ENCODE data around the gene GSTP1. TPM values are rescaled to one million over a fixed set of nuclear protein-coding genes. Genes with fewer than 3 reads are reported as not detected.

The GSTP1 gene
- total and polyA plus RNA-seq, 9 of the 15 experiments (the other 6 are each of a cell fraction or from before 2014, with no cell fraction given), result 592 to 2,150 (median 1,204) TPM

DNA sequence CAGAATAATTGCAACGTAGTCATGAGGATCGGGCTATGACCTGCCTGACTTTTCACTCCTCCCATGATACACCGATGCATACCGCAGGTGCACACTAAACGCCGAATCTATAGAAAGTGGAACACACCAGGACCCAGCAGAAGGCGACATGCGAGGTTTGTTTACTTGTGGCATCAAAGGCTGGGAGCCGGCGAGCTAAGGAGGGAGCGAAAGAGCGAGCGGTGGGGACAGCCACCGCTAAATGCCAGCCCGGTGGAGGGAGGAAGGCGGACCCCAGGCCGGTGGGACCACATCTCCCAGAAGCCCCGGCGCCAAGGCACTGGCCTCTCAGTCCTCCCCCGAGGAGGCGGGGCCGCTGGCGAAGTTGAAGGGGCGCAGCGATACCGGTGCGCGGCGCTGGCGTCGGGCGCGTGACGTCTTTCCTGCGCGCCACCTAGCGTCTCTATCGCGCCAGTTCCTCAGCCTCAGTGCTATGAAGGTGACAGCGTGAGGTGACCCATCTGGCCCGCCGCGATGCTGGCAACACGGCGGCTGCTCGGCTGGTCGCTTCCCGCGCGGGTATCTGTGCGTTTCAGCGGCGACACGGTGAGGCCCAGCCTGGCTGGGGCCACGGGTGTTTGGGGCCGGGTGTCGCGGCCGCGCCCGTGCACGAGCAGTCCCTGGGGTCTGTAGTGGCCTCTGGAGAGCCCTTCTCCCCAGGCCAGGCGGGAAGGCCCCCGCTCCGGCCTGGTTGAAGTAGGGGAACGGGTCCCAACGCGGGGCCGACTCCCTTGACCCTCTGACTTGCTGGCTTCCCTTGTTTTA lies 23.1 kb downstream of the GSTP1 start, which contains the start of gene NDUFV1 (continued):
- TF ChIP-seq, protein P1, sequence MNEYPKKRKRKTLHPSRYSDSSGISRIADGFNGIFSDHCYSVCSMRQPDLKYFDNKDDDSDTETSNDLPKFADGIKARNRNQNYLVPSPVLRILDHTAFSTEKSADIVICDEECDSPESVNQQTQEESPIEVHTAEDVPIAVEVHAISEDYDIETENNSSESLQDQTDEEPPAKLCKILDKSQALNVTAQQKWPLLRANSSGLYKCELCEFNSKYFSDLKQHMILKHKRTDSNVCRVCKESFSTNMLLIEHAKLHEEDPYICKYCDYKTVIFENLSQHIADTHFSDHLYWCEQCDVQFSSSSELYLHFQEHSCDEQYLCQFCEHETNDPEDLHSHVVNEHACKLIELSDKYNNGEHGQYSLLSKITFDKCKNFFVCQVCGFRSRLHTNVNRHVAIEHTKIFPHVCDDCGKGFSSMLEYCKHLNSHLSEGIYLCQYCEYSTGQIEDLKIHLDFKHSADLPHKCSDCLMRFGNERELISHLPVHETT (CRISPR knock-in tag; conservative IDR thresholded peaks at IDR 0.05 in 1 of 2, IDR thresholded peaks at IDR 0.05 in 1 of 2), result no peak; a peak in 1 of 4 replicates
- TF ChIP-seq DIDO1 (tag; IDR thresholded peaks at IDR 0.05; ENCODE audit: low read depth) (peak; percentile 70), BHLHE40 (IDR thresholded peaks at IDR 0.05; ENCODE audit: low read length) (peak; percentile 32; the same call in 1 of the 2 replicates), PHB (CRISPR knock-in tag; IDR thresholded peaks at IDR 0.05) (no peak), ZNF707 (CRISPR knock-in tag; conservative IDR thresholded peaks at IDR 0.05) (no peak), TEAD2 (tag; IDR thresholded peaks at IDR 0.05) (no peak), NBN (IDR thresholded peaks at IDR 0.05; ENCODE audit: low read depth) (peak; percentile 79), ZNF23 (CRISPR knock-in tag; IDR thresholded peaks at IDR 0.05) (no peak), MTA2 (IDR thresholded peaks at IDR 0.05; ENCODE audit: low read depth) (0 out of 2 replicates have a peak, but pooled peaks have one; percentile 18), PML (IDR thresholded peaks at IDR 0.05; ENCODE audit: low read length) (peak; percentile 43; the same call in 1 of the 2 replicates)
- TF ChIP-seq, protein P2, sequence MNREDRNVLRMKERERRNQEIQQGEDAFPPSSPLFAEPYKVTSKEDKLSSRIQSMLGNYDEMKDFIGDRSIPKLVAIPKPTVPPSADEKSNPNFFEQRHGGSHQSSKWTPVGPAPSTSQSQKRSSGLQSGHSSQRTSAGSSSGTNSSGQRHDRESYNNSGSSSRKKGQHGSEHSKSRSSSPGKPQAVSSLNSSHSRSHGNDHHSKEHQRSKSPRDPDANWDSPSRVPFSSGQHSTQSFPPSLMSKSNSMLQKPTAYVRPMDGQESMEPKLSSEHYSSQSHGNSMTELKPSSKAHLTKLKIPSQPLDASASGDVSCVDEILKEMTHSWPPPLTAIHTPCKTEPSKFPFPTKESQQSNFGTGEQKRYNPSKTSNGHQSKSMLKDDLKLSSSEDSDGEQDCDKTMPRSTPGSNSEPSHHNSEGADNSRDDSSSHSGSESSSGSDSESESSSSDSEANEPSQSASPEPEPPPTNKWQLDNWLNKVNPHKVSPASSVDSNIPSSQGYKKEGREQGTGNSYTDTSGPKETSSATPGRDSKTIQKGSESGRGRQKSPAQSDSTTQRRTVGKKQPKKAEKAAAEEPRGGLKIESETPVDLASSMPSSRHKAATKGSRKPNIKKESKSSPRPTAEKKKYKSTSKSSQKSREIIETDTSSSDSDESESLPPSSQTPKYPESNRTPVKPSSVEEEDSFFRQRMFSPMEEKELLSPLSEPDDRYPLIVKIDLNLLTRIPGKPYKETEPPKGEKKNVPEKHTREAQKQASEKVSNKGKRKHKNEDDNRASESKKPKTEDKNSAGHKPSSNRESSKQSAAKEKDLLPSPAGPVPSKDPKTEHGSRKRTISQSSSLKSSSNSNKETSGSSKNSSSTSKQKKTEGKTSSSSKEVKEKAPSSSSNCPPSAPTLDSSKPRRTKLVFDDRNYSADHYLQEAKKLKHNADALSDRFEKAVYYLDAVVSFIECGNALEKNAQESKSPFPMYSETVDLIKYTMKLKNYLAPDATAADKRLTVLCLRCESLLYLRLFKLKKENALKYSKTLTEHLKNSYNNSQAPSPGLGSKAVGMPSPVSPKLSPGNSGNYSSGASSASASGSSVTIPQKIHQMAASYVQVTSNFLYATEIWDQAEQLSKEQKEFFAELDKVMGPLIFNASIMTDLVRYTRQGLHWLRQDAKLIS (CRISPR knock-in tag; IDR thresholded peaks at IDR 0.05), result peak; percentile 42; the same call in 1 of the 2 replicates
- TF ChIP-seq, protein P3, sequence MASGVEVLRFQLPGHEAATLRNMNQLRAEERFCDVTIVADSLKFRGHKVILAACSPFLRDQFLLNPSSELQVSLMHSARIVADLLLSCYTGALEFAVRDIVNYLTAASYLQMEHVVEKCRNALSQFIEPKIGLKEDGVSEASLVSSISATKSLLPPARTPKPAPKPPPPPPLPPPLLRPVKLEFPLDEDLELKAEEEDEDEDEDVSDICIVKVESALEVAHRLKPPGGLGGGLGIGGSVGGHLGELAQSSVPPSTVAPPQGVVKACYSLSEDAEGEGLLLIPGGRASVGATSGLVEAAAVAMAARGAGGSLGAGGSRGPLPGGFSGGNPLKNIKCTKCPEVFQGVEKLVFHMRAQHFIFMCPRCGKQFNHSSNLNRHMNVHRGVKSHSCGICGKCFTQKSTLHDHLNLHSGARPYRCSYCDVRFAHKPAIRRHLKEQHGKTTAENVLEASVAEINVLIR (CRISPR knock-in tag; IDR thresholded peaks at IDR 0.05), result peak; percentile 97
- TF ChIP-seq, protein P4, sequence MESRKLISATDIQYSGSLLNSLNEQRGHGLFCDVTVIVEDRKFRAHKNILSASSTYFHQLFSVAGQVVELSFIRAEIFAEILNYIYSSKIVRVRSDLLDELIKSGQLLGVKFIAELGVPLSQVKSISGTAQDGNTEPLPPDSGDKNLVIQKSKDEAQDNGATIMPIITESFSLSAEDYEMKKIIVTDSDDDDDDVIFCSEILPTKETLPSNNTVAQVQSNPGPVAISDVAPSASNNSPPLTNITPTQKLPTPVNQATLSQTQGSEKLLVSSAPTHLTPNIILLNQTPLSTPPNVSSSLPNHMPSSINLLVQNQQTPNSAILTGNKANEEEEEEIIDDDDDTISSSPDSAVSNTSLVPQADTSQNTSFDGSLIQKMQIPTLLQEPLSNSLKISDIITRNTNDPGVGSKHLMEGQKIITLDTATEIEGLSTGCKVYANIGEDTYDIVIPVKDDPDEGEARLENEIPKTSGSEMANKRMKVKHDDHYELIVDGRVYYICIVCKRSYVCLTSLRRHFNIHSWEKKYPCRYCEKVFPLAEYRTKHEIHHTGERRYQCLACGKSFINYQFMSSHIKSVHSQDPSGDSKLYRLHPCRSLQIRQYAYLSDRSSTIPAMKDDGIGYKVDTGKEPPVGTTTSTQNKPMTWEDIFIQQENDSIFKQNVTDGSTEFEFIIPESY (CRISPR knock-in tag; IDR thresholded peaks at IDR 0.05), result no peak
- TF ChIP-seq, protein P5, sequence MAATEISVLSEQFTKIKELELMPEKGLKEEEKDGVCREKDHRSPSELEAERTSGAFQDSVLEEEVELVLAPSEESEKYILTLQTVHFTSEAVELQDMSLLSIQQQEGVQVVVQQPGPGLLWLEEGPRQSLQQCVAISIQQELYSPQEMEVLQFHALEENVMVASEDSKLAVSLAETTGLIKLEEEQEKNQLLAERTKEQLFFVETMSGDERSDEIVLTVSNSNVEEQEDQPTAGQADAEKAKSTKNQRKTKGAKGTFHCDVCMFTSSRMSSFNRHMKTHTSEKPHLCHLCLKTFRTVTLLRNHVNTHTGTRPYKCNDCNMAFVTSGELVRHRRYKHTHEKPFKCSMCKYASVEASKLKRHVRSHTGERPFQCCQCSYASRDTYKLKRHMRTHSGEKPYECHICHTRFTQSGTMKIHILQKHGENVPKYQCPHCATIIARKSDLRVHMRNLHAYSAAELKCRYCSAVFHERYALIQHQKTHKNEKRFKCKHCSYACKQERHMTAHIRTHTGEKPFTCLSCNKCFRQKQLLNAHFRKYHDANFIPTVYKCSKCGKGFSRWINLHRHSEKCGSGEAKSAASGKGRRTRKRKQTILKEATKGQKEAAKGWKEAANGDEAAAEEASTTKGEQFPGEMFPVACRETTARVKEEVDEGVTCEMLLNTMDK (IDR thresholded peaks at IDR 0.05; ENCODE audit: borderline replicate concordance, insufficient read depth, low read depth, low read length, poor library complexity, severe bottlenecking), result peak; percentile 70
- TF ChIP-seq, protein P6, sequence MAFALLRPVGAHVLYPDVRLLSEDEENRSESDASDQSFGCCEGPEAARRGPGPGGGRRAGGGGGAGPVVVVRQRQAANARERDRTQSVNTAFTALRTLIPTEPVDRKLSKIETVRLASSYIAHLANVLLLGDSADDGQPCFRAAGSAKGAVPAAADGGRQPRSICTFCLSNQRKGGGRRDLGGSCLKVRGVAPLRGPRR (CRISPR knock-in tag; IDR thresholded peaks at IDR 0.05), result no peak
